Islet precursor cell (in vitro differentiated cells): ENCODE measurements around the gene IMPDH2.

ENCODE experiments used
- DNase-seq: peaks from one replicate; pipeline ENCODE4 v3.0.0-alpha.2; 2018

The IMPDH2 gene

GRCh38 chr3:49005303-49005680, 23.9 kb downstream of the IMPDH2 start:
- no peak for DNase-seq

GRCh38 chr3:49004352-49005302, 24.6 kb downstream of the IMPDH2 start:
- no peak for DNase-seq

GRCh38 chr3:49001155-49001554, 28.0 kb downstream of the IMPDH2 start:
- DNase-seq: no peak

- DNase-seq: no peak
Observed at GRCh38 chr3:48999085-48999858, 29.9 kb downstream of the IMPDH2 start.

GRCh38 chr3:48997714-48998637, 31.2 kb downstream of the IMPDH2 start:
- no peak for DNase-seq

GRCh38 chr3:48997102-48997635, 32.0 kb downstream of the IMPDH2 start:
- DNase-seq: no peak

- no peak for DNase-seq
Observed at GRCh38 chr3:48996640-48997039, 32.6 kb downstream of the IMPDH2 start.

- DNase-seq: no peak
Observed at GRCh38 chr3:48993834-48994233, 35.4 kb downstream of the IMPDH2 start.

- DNase-seq: no peak
Observed at GRCh38 chr3:48991851-48992545, 37.2 kb downstream of the IMPDH2 start.

- peak; percentile 68 for DNase-seq
Observed at GRCh38 chr3:48990636-48991469, 38.3 kb downstream of the IMPDH2 start.

- DNase-seq: peak; percentile 97
Observed at GRCh38 chr3:48989796-48990635, 39.2 kb downstream of the IMPDH2 start, which contains the start of gene P4HTM. P4HTM (plus strand) TSS chr3:48990241; CDS start chr3:48990257, 16 bp downstream.

GRCh38 chr3:48989126-48989795, 39.9 kb downstream of the IMPDH2 start:
- peak; percentile 84 for DNase-seq

- DNase-seq: no peak
Observed at GRCh38 chr3:48985831-48986376, 43.3 kb downstream of the IMPDH2 start.

- DNase-seq: no peak
Observed at GRCh38 chr3:48984663-48985062, 44.5 kb downstream of the IMPDH2 start.

GRCh38 chr3:48983096-48983495, 46.1 kb downstream of the IMPDH2 start:
- DNase-seq: no peak

GRCh38 chr3:48982686-48983085, 46.5 kb downstream of the IMPDH2 start:
- DNase-seq: no peak

GRCh38 chr3:48982016-48982415, 47.2 kb downstream of the IMPDH2 start:
- DNase-seq: no peak

- no peak for DNase-seq
Observed at GRCh38 chr3:48980295-48980694, 48.9 kb downstream of the IMPDH2 start.

- no peak for DNase-seq
Observed at GRCh38 chr3:48979451-48979850, 49.7 kb downstream of the IMPDH2 start.
